ENCODE results near the gene STRADA.

- no peak for TF ChIP-seq ARNTL (CRISPR knock-in tag; IDR thresholded peaks at IDR 0.05; ENCODE audit: borderline replicate concordance, low read depth)
- TF ChIP-seq GLIS3 (CRISPR knock-in tag; IDR thresholded peaks at IDR 0.05): no peak
- TF ChIP-seq CSRNP3 (CRISPR knock-in tag; IDR thresholded peaks at IDR 0.05): no peak
Measured at GRCh38 chr17:63698381-63698885, 43.2 kb downstream of the STRADA start.

All from SK-N-SH treated with all-trans-retinoic acid at 6 μM for 48 hours (cell line).